IPS-20b (cell line): ENCODE results near the gene MTMR12.
A peak's percentile ranks its signal among the peaks of the same experiment; 100 is the strongest.

Experiments used
- H3K27ac ChIP-seq: one replicate; pipeline ENCODE4 v1.5.1; 2013; ENCODE audit warnings: low read length
- H3K27me3 ChIP-seq: 2 replicates; pipeline ENCODE4 v1.6.1; 2013; ENCODE audit warnings: mild to moderate bottlenecking, low read length, inconsistent platforms; ENCODE audit not compliant: insufficient read depth
- H3K36me3 ChIP-seq: 2 replicates; pipeline ENCODE4 v1.6.1; 2013; ENCODE audit warnings: low read depth, mild to moderate bottlenecking, inconsistent platforms, low read length, moderate library complexity; ENCODE audit not compliant: insufficient read depth
- H3K4me1 ChIP-seq: 2 replicates; pipeline ENCODE4 v1.6.1; 2013; ENCODE audit warnings: mild to moderate bottlenecking, control low read depth, inconsistent platforms, low read length, moderate library complexity; ENCODE audit not compliant: insufficient read depth
- H3K4me3 ChIP-seq: 2 replicates; pipeline ENCODE4 v1.5.1; 2013; ENCODE audit warnings: mild to moderate bottlenecking, low read length, inconsistent platforms
- H3K9ac ChIP-seq: 2 replicates; pipeline ENCODE4 v1.6.1; 2013; ENCODE audit warnings: low read depth, mild to moderate bottlenecking, inconsistent platforms, low read length, moderate library complexity
- H3K9me3 ChIP-seq: 2 replicates; pipeline ENCODE4 v1.6.1; 2013; ENCODE audit warnings: mild to moderate bottlenecking, low read depth, low read length, inconsistent platforms; ENCODE audit not compliant: insufficient read depth

The MTMR12 gene

GRCh38 chr5:32312595-32313332 lies at the start of gene MTMR12:
Gene MTMR12 (minus strand): TSS chr5:32312939. CDS start chr5:32312838, 101 bp downstream.
- Histone ChIP-seq H3K9me3 (no peaks in the 10 kb centered on the region), H3K27ac (no peak within 1 kb of the TSS), H3K4me1 (peaks cover 10% of the 10 kb centered on the region; the same call in 1 of the 2 replicates), H3K36me3 (peaks cover 12% of the 10 kb centered on the region; the same call in 1 of the 2 replicates), H3K4me3 (peak within 1 kb of the TSS; percentile 78), H3K27me3 (no peaks in the 10 kb centered on the region), H3K9ac (peak within 1 kb of the TSS; percentile 78; the same call in 1 of the 2 replicates)

- no peaks in the 10 kb centered on the region for H3K27me3 ChIP-seq
These were observed 49.8 kb upstream of the MTMR12 start for GRCh38 chr5:32362527-32362926.

GRCh38 chr5:32360906-32361305 lies 48.2 kb upstream of the MTMR12 start:
- Histone ChIP-seq H3K4me1 (peaks cover 4% of the 10 kb centered on the region; the same call in 1 of the 2 replicates), H3K9me3 (no peaks in the 10 kb centered on the region), H3K9ac (no peak overlapping the region), H3K27ac (no peak overlapping the region), H3K27me3 (no peaks in the 10 kb centered on the region), H3K4me3 (no peak overlapping the region), H3K36me3 (peaks cover 44% of the 10 kb centered on the region)

More at GRCh38 chr5:32362527-32362926, 49.8 kb upstream of the MTMR12 start:
- H3K4me1 ChIP-seq, result peaks cover 4% of the 10 kb centered on the region; the same call in 1 of the 2 replicates
- H3K9me3 ChIP-seq, result no peaks in the 10 kb centered on the region
- peaks cover 32% of the 10 kb centered on the region for H3K36me3 ChIP-seq
- no peak overlapping the region for H3K27ac ChIP-seq
- H3K4me3 ChIP-seq, result no peak overlapping the region
- H3K9ac ChIP-seq, result no peak overlapping the region

- H3K9me3 ChIP-seq, result no peaks in the 10 kb centered on the region
- no peak overlapping the region for H3K4me3 ChIP-seq
- no peak overlapping the region for H3K9ac ChIP-seq
- no peak overlapping the region for H3K27ac ChIP-seq
- H3K27me3 ChIP-seq, result no peaks in the 10 kb centered on the region
- peaks cover 4% of the 10 kb centered on the region; the same call in 1 of the 2 replicates for H3K4me1 ChIP-seq
- H3K36me3 ChIP-seq, result peaks cover 59% of the 10 kb centered on the region
These were observed 45.9 kb upstream of the MTMR12 start for GRCh38 chr5:32358611-32359010.

GRCh38 chr5:32357658-32358057 lies 44.9 kb upstream of the MTMR12 start:
- H3K27ac ChIP-seq, result no peak overlapping the region
- H3K4me1 ChIP-seq, result peaks cover 4% of the 10 kb centered on the region; the same call in 1 of the 2 replicates
- no peak overlapping the region for H3K4me3 ChIP-seq
- no peaks in the 10 kb centered on the region for H3K27me3 ChIP-seq
- peaks cover 52% of the 10 kb centered on the region for H3K36me3 ChIP-seq
- H3K9me3 ChIP-seq, result no peaks in the 10 kb centered on the region
- H3K9ac ChIP-seq, result no peak overlapping the region

- Histone ChIP-seq H3K4me1 (peaks cover 4% of the 10 kb centered on the region; the same call in 1 of the 2 replicates), H3K27ac (no peak overlapping the region), H3K9ac (no peak overlapping the region), H3K27me3 (no peaks in the 10 kb centered on the region), H3K36me3 (peaks cover 41% of the 10 kb centered on the region), H3K9me3 (no peaks in the 10 kb centered on the region), H3K4me3 (no peak overlapping the region)
These were observed 42.9 kb upstream of the MTMR12 start for GRCh38 chr5:32355686-32356085.

GRCh38 chr5:32353420-32353819 lies 40.7 kb upstream of the MTMR12 start:
- Histone ChIP-seq H3K27me3 (no peaks in the 10 kb centered on the region), H3K4me1 (no peaks in the 10 kb centered on the region), H3K4me3 (no peak overlapping the region), H3K9ac (no peak overlapping the region), H3K9me3 (peaks cover 7% of the 10 kb centered on the region), H3K36me3 (peaks cover 41% of the 10 kb centered on the region), H3K27ac (no peak overlapping the region)

- H3K4me1 ChIP-seq, result no peaks in the 10 kb centered on the region
- H3K27me3 ChIP-seq, result no peaks in the 10 kb centered on the region
- peaks cover 37% of the 10 kb centered on the region for H3K36me3 ChIP-seq
- H3K27ac ChIP-seq, result no peak overlapping the region
- H3K9ac ChIP-seq, result no peak overlapping the region
- no peak overlapping the region for H3K4me3 ChIP-seq
- peaks cover 11% of the 10 kb centered on the region for H3K9me3 ChIP-seq
These were observed 39.9 kb upstream of the MTMR12 start for GRCh38 chr5:32352685-32353084.

- no peaks in the 10 kb centered on the region for H3K36me3 ChIP-seq
- H3K4me3 ChIP-seq, result no peak overlapping the region
- H3K9me3 ChIP-seq, result peaks cover 45% of the 10 kb centered on the region
- H3K9ac ChIP-seq, result no peak overlapping the region
- no peaks in the 10 kb centered on the region for H3K27me3 ChIP-seq
- no peaks in the 10 kb centered on the region for H3K4me1 ChIP-seq
- no peak overlapping the region for H3K27ac ChIP-seq
These were observed 34.1 kb upstream of the MTMR12 start for GRCh38 chr5:32346869-32347268.

GRCh38 chr5:32343058-32343672 lies 30.4 kb upstream of the MTMR12 start:
- no peaks in the 10 kb centered on the region for H3K4me1 ChIP-seq
- no peaks in the 10 kb centered on the region for H3K36me3 ChIP-seq
- no peak overlapping the region for H3K9ac ChIP-seq
- no peaks in the 10 kb centered on the region for H3K27me3 ChIP-seq
- H3K27ac ChIP-seq, result no peak overlapping the region
- H3K9me3 ChIP-seq, result peaks cover 73% of the 10 kb centered on the region
- no peak overlapping the region for H3K4me3 ChIP-seq

- no peaks in the 10 kb centered on the region for H3K4me1 ChIP-seq
- no peaks in the 10 kb centered on the region for H3K36me3 ChIP-seq
- H3K27me3 ChIP-seq, result no peaks in the 10 kb centered on the region
- H3K27ac ChIP-seq, result no peak overlapping the region
- peaks cover 72% of the 10 kb centered on the region for H3K9me3 ChIP-seq
- H3K4me3 ChIP-seq, result no peak overlapping the region
- no peak overlapping the region for H3K9ac ChIP-seq
These were observed 29.9 kb upstream of the MTMR12 start for GRCh38 chr5:32342656-32343055.

GRCh38 chr5:32339878-32340277 lies 27.1 kb upstream of the MTMR12 start:
- Histone ChIP-seq H3K36me3 (no peaks in the 10 kb centered on the region), H3K9ac (no peak overlapping the region), H3K27ac (no peak overlapping the region), H3K9me3 (peaks cover 82% of the 10 kb centered on the region), H3K4me3 (no peak overlapping the region), H3K4me1 (no peaks in the 10 kb centered on the region), H3K27me3 (no peaks in the 10 kb centered on the region)
